GM19324 (cell line): Measurements from ENCODE around the gene LRP5.

Source experiments
- ATAC-seq: cut with Tn5 transposase; IDR thresholded peaks from one replicate; pipeline ENCODE4 v1.9.1; 2021; ENCODE audit warnings: mild to moderate bottlenecking, moderate library complexity; ENCODE audit not compliant: unreplicated experiment, low FRiP score

LRP5 gene

DNA sequence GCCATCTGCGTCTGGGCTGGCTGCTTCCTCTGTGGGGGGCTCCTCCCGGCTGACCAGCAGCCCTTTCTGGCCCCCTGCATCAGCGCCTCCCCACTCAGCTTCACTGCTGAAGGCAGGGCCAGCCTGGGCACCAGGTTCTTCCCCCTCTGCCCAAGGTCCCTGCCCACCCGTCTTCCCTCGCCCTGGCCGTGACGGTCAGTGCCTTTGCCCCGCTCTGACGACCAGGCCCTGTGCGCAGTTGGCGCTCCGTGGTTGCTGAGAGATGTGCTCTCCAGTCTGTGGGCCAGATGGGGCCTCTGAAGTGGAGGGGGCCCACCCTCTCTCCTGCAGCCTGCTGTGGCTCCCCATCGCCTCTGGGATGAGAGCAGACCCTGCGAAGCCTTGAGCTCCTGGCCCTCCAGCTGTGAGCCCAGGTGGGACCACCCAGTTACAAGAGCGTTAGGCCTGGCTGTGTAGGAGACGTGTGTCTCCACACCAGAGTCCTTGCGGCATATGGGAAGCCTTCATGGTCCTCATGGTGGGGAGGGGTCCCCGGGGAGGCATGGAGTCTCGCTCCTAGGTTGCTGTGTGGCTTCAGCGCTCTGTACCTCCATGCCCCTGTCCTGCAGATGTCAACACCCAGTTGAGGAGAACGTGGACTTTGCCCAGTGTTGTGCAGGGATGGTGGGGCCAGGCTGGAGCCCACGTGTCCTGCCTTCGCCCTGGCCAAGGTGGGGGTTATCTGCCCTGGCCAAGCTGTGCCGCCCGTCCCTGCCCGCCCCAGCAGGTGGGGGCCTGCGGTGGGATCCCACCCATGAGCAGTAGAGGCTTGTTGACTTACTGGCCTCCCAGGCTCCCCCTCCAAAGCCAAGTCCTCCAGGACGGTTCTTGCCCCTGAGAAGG lies 14.2 kb downstream of the LRP5 start:
- no peak for ATAC-seq

DNA sequence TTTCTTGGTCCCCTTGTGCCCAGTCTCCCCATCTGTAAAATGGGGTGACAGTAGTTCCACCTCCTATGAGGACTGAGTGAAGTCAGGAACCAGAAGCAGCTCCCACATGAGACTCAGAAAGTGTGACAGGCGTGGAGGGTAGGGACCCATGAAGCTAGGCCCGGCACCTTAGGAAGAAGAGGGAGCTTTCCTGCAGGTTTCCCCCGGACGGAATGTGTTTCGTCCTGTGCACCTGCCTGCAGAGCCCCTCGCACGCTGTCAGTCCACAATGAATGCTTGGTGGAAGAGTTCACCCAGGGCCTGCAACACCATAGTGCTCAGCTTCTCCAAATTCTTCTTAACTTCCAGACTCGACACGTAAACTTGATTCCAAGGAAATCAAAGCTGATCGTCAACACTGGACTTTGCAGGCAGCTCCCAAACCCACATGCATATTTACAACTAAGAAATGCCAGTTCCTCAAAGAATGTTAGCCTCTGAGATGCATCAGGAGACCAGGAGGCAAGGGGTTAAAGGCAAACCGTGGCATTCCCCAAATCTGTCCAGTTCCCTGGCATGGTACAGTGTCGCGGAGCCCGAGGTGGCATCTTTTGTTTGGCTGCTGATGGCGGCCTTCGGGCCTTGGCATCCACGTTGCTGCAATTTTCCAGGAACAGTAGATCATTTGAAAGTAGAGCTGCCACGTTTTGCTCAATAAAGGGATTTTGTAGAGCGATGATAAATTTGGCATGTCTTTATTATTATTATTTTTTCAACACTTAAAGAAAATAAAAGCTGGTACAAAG lies 15.4 kb downstream of the LRP5 start:
- no peak for ATAC-seq

DNA sequence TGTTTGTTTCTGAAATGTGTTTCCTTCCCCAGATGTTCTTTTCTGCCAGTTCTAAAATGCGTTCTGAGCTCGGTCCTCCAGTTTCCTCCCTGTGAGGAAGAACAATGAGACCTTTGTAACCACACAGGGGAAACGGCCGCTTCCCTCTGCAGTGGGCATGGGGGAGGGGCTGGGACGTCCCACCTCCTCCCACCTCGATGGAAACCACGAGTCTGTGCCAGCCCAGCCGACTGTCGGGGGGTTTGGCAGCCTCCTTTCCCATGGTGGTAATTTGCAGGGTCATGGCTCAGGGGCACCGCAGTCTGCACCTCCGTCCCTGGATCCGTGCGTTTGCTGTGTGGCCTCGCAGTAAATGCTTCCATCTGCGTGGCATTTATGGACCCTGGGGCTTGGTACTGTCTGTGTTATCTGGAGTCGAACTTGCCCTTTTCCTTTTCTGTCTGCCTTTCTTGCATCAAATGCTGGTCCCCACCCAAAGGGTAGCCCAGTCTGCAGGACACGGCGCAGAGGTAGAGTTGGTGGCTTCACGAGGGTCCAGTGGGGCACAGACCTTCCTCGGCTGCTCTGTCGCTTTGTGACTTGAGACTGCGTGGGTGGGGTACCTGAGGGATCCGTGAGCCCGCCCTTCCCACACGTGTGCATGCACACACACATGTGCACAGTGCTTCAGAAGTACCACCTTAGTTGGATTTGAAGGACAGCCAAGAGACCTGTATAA lies 16.1 kb downstream of the LRP5 start:
- ATAC-seq, result no peak

DNA sequence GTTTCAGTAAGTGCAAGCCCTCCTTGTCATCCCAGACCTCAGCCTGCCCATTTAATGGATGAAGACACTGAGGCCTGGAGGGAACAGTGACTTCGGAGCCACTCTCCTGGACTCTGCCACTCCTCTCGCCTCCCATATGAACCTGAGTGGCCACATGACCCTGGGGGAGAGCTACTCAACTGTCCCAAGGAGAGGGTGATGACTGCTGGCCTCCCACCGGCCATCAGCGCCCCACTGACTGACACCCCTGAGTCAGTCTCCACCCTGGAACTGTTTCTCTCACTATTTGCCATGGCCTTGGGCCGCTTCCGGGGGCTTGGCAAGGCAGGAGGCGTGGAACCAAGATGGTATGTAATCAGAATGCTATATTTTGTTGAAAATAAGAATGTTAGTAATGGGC lies 17.1 kb downstream of the LRP5 start:
- no peak for ATAC-seq

DNA sequence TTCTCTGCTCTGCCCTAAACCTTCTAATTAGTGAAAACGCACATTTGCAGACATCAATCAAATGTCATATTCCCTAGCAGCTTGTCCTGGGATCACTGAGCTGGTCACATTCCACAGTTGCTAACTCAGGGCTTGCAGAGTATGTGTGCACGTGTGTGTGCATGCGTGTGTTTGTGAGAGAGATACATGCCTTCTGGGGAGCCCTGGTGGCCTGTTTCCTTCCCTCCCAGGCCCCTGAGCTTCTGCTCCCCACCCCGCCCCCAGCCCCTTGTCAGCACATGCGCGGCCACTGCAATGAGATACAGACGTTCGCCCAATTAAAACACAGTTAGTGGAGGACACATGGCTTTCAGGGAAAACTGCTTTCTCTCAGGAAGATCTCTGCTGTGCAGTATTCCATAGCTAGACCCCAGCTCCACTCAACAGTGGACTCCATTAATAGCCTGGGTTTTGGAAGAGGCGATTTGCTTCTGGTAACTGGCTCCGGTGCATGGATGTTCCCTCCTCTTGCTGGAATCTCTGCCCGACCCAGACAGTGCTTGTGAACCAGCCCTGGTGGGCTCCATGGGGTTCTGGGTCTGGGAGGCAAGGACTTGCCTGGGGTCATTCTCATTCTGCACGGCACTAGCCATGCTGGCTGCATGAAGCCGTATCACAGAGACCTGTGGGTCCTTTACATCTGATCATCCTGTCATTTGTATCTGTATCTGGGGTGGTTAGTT lies 17.7 kb downstream of the LRP5 start:
- ATAC-seq, result no peak

DNA sequence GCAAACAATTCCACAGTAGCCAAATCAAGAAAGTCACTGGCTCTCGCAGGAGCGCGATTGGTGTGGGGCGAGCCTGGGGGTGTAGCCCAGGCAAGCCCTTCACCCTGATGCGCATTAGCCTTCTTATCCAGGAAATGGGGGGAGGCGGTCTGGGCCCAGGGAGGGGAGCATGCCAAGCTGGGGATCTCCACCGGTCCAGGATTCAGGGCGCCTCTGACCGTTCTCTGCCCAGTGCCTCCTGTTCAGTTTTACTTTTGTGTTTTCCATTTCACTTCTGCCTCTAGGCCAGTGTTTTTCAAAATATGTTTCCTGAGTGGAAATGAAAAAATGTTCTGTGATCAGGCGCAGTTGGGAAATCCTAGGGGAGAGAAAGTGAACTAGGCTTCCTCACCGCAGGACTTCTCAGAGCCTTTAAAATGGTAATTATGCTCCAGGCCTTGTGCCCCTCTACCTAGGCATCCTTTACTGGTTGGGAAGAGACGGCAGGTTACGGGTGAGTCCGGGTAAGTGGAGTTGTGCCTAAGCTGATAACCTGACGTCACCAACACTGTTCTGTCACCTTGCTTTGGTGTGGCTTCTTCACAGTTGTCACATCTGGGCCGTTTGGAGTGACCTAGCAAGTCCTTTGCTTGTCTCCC lies 18.4 kb downstream of the LRP5 start:
- no peak for ATAC-seq

DNA sequence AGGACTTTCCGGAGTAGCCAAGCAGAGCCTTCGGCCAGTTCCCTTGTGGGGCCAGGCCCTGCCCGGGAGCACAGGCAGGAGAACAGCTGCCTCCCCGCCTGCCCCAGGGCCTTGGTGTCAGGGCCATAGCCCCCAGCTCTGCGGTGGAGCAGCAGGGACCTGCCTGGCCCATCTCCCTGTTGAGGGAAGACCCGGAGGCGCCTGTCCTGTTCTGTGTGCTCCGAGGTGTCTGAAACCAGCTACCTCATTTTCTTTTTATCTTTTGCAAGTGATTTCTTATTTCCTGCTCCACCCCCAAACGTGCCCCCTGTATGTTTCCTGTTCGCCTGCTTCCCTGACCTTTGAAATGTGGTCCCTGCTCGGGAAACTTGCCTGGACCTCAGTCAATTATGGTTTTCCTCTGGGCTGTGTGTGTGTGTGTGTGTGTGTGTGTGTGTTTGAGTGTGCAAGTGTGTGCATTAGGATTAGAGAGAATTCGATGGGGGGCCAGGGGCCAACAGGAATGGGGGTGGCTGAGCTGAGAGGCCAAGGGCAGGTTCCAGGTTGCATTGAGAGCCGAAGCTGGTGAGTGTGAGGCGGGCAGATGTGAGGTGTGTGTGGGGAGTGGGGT lies 19.1 kb downstream of the LRP5 start:
- no peak for ATAC-seq

DNA sequence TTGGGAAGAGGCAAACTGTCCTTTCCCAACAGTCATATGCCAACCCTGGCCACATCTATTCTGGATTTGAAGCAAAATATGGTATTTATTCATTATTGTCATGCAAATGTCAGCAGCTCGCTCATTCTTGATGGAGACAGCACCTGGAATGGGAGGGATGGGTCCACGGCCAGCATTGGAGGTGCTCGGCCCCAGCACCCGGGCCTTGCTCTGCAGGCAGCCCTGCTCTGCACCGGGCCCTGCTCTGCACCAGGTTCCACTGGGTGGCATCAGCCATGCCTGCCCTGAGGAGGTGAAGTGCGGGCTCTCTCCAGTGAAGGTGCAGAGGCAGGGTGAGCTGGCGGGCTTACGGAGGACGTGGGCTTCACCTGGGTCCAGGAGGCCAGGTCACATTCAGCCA lies 19.8 kb downstream of the LRP5 start:
- ATAC-seq, result no peak

DNA sequence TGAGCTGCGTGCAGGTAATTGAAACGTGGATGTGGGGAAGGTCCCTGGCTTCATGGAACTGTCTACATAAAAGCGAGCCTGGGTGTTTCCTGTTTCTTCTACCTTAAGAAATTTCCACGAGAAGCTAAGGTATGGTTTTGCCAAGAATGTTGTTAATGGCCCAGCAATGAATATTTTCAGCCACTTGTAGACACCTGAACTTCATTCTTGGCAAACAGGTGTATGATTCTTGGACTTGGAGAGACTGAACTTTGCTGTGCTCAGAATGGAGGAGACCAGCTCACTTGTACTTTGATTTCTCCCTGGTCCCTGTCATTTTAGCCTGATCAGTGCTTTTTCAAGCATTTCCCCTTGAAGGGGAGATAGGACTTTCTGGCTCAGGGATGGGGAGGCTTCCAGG lies 20.8 kb downstream of the LRP5 start:
- ATAC-seq, result no peak

DNA sequence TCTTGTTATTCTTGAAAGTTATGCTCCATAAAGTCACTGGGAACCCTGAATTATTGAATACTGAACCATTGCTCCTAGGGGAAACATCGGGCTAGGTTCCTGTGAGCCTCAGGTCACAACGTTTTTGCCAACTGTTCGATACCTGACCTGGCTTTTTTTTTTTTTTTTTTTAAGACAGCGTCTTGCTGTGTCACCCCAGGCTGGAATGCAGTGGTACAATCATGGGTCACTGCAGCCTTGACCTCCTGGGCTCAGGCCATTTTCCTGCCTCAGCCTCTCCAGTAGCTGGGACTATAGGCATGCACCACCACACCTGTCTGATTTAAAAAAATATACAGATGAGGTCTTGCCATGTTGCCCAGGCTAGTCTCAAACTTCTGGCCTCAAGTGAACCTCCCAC lies 22.5 kb downstream of the LRP5 start:
- ATAC-seq, result no peak

DNA sequence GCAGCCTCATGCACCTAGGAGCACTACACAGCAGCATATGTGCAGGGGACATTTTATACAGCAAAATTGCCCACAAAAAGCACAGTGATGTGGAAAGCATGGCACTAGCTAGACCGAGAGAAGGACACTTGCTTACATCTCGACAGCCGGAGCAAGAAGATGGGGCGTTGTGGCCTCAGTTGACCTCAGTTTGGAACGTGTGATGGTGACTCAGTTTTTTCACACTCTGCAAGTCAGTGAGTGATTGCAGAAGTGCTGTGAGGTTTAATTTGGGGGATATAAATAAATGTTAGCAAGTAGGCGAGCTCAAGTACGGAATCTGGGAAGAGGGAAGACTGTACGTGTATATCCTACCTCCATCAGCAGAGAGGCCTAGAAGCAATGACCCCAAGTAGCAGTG lies 23.3 kb downstream of the LRP5 start:
- ATAC-seq, result no peak

DNA sequence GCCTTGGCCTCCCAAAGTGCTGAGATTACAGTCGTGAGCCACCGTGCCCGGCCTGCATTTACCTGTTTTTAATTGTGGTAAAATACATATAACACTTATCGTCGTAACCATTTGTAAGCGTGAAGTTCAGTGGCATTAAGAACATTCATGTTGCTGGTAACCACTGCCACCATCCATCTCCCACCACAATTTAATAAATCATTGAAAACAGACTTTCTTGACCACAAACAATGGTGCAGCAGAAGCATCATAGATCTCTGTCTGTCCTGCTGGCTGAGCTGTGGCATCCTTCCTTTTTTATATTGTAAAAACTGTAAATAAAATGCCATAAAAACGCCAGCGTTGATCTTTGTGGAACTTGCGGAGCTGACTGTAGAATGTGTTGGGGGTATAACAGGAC lies 24.3 kb downstream of the LRP5 start:
- no peak for ATAC-seq

DNA sequence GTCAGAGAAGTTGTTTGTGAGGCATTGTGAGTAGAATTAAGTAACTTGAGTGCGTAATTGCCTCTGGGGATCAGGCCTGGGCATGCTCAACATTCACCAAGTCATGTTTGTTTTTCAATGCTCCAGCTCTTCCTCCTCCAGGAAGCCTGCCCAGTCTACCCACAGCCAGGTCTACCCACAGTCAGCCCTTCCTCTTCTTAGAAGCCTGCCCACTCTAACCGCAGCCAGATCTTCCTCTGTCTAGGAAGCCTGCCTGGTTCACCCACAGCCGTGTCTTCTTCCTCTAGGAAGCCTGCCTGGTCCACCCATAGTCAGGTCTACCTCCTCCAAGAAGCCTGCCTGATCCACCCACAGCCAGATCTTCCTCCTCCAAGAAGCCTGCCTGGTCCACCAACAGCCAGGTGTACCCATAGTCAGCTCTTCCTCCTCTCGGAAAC lies 25.0 kb downstream of the LRP5 start:
- no peak for ATAC-seq

DNA sequence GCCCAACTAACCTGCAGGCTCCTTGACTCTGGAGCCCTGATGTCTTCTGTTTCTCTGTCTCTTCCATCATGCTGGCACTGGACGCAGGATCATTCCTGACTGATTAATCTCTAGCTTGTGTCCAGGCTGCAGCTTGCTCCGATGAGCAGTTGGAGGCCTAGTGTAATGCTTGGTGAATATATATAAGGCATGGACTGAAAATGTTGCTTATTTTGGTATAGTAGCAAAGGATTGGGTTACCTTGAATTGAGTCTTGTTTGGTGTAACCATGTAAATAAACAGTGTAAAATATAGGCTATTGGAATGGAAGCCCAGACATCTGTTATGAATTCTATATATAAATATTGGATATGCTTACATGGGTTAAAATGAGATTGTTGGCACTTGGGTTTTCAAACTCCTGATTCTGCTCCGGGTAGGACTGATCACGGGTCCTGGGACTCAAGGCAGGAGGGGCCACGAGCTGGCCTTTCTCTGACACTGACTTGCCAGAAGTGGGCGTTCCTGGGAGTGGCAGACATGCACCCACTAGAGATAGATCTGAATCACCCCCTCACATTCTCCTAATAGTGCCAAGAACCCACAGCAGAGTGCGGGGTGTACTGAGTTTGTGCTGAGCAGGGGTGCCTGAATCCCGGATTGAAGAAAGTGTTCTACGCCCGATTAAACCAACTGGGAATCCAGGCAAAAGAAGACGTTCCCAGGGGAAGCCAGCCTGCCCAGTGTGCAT lies 25.8 kb downstream of the LRP5 start:
- ATAC-seq, result no peak

DNA sequence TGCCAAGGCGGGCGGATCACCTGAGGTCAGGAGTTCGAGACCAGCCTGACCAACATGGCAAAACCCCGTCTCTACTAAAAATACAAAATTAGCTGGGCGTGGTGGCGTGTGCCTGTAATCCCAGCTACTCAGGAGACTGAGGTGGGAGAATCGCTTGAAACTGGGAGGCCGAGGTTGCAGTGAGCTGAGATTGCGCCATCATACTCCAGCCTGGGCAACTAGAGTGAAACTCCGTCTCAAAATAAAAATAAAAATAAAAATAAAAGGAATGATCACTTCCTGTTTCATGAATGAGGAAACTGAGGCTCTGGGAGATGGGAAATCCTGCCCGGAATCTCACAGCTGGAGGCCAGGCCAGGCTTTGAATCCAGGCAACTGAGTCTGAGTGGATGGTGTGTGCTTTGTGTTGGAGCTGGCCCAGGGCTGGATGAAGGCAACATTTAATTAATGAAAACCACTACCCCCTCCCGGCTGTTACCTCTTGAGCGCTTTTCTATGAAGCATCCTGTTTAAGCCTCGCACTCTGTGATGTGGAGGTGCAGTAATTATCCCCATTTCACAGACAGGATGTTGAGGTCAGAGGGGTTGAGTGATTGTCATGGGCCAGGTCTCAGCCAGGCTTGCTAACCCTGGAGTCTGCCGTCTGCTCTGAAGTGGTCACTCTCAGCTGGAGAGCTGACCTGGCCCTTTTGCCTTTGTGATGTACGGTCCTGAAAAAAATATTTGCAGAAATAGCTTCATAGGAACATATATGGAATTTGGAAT lies 27.8 kb downstream of the LRP5 start:
- no peak for ATAC-seq

DNA sequence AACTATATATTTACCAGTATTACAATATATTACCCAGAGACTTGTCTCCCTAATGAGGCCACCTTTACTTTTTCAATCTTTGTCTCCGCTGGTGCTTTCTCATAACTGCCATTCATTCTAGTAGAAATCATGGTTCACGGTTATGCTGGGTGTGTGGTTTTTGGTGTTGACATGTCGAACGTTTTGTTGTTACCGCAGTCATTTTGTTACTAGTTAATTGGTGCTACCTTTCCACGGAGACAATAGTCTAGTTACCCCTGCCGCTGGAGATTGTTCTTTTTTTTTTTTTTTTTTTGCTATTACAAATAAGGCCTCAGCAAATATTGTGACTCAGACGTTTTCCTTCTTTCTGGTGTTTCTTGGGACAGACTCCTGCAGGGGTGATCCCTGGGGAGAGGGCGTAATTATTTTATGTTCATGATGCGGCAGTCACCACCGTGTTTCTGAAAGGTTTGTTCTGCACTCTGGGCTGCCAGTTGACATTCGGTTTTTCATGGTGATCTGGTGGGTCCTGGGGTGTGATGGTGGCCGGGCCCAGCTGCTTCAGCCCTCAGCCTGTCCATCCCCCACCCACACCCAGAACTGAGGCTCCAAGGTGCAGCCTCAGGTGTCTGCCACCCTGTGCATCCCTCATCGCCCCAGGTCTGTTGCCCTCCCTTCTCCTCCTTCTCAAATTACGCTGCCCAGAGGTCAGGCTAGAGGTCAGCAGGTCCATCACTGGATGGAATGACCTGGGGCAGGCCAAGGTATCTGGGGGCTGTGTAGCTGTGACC lies 28.6 kb downstream of the LRP5 start:
- no peak for ATAC-seq
